HEK293 (cell line): Measurements from ENCODE around the gene DCANP1.

Experiments
- CTCF ChIA-PET: fragments of 350-600 bp; formaldehyde crosslinking; extraction: SDS; loops from one replicate; lab custom pipeline; 2021; ENCODE audit warnings: antibody characterized with exemption; lab: Yijun Ruan, JAX
- POLR2A ChIA-PET: fragments of 300-600 bp; formaldehyde crosslinking; extraction: SDS; loops from one replicate; lab custom pipeline; 2020; ENCODE audit warnings: antibody characterized with exemption, inconsistent platforms; lab: Yijun Ruan, JAX
- H3K27ac ChIP-seq: fragments of 200-500 bp; sonication (Bioruptor generic); 2 replicates; pipeline ENCODE4 v1.5.1; 2014; ENCODE audit warnings: low read depth, low read length, control low read depth, inconsistent platforms; ENCODE audit errors: extremely low read depth
- H3K36me3 ChIP-seq, 2 experiments: fragments of 200-500 bp in 1 of 2; sonication (Bioruptor generic) in 1 of 2; 1 replicate in 1 of 2; 2 replicates in 1 of 2; pipeline ENCODE4 v1.5.1; 2014 to 2017; ENCODE audit warnings: inconsistent platforms in 2 of 2, low read length in 2 of 2; ENCODE audit not compliant: control insufficient read depth in 2 of 2, insufficient read depth in 1 of 2
- H3K4me1 ChIP-seq: fragments of 200-500 bp; sonication (Bioruptor generic); 2 replicates; pipeline ENCODE4 v1.5.1; 2014; ENCODE audit warnings: mild to moderate bottlenecking, low read length, inconsistent platforms; ENCODE audit not compliant: control insufficient read depth, insufficient read depth
- H3K4me3 ChIP-seq: 2 replicates; pipeline ENCODE4 v1.5.1; 2011; ENCODE audit warnings: low read depth, mild to moderate bottlenecking, control low read depth, low read length, moderate library complexity
- H3K9me3 ChIP-seq: fragments of 200-500 bp; sonication (Bioruptor generic); 2 replicates; pipeline ENCODE4 v1.5.1; 2014; ENCODE audit warnings: low read depth, low read length, inconsistent platforms; ENCODE audit not compliant: control insufficient read depth, insufficient read depth
- EGR2 ChIP-seq: fragments of 450-650 bp; formaldehyde crosslinking; IDR thresholded peaks from 2 replicates; pipeline ENCODE4 v1.5.1; 2016; ENCODE audit warnings: low read depth, missing biosample characterization, missing genetic modification characterization
- GLIS1 ChIP-seq: fragments of 450-650 bp; formaldehyde crosslinking; IDR thresholded peaks from 2 replicates; pipeline ENCODE4 v1.5.1; 2016; ENCODE audit warnings: missing biosample characterization, missing genetic modification characterization
- GLIS2 ChIP-seq: fragments of 450-650 bp; formaldehyde crosslinking; IDR thresholded peaks from 2 replicates; pipeline ENCODE4 v1.5.1; 2016; ENCODE audit warnings: missing biosample characterization, missing genetic modification characterization
- HOXD13 ChIP-seq: sonication (generic); formaldehyde crosslinking; IDR thresholded peaks from 2 replicates; pipeline ENCODE4 v1.8.0; 2022; ENCODE audit warnings: missing genetic modification reagents, borderline replicate concordance
- KLF16 ChIP-seq: fragments of 450-650 bp; formaldehyde crosslinking; IDR thresholded peaks from 2 replicates; pipeline ENCODE4 v1.5.1; 2017; ENCODE audit warnings: missing biosample characterization, missing genetic modification characterization
- KLF8 ChIP-seq: fragments of 450-650 bp; formaldehyde crosslinking; IDR thresholded peaks from 2 replicates; pipeline ENCODE4 v1.5.1; 2016; ENCODE audit warnings: missing biosample characterization, missing genetic modification characterization
- SCRT1 ChIP-seq: fragments of 450-650 bp; formaldehyde crosslinking; IDR thresholded peaks from 2 replicates; pipeline ENCODE4 v1.5.1; 2016; ENCODE audit warnings: missing biosample characterization, missing genetic modification characterization, borderline replicate concordance
- SCRT2 ChIP-seq: fragments of 450-650 bp; formaldehyde crosslinking; IDR thresholded peaks from 2 replicates; pipeline ENCODE4 v1.5.1; 2016; ENCODE audit warnings: missing biosample characterization, missing genetic modification characterization
- WT1 ChIP-seq: fragments of 450-650 bp; formaldehyde crosslinking; IDR thresholded peaks from 2 replicates; pipeline ENCODE4 v1.5.1; 2016; ENCODE audit warnings: missing biosample characterization, missing genetic modification characterization
- ZBTB20 ChIP-seq: fragments of 450-650 bp; formaldehyde crosslinking; IDR thresholded peaks from 2 replicates; pipeline ENCODE4 v1.5.1; 2016; ENCODE audit warnings: missing biosample characterization, missing genetic modification characterization
- ZEB2 ChIP-seq: fragments of 450-650 bp; formaldehyde crosslinking; IDR thresholded peaks from 2 replicates; pipeline ENCODE4 v1.5.1; 2016; ENCODE audit warnings: missing biosample characterization, missing genetic modification characterization
- ZFHX2 ChIP-seq: fragments of 450-650 bp; formaldehyde crosslinking; conservative IDR thresholded peaks from 2 replicates; pipeline ENCODE4 v1.5.1; 2016; ENCODE audit warnings: missing biosample characterization, missing genetic modification characterization
- ZFP37 ChIP-seq: fragments of 450-650 bp; formaldehyde crosslinking; IDR thresholded peaks from 2 replicates; pipeline ENCODE4 v1.5.1; 2016; ENCODE audit warnings: missing biosample characterization, missing genetic modification characterization
- ZFP69B ChIP-seq: fragments of 450-650 bp; formaldehyde crosslinking; IDR thresholded peaks from 2 replicates; pipeline ENCODE4 v1.5.1; 2016; ENCODE audit warnings: missing biosample characterization, missing genetic modification characterization
- ZIC2 ChIP-seq: fragments of 450-650 bp; formaldehyde crosslinking; IDR thresholded peaks from 2 replicates; pipeline ENCODE4 v1.5.1; 2016; ENCODE audit warnings: missing biosample characterization, missing genetic modification characterization
- ZNF335 ChIP-seq: fragments of 450-650 bp; formaldehyde crosslinking; conservative IDR thresholded peaks from 2 replicates; pipeline ENCODE4 v1.5.1; 2016; ENCODE audit warnings: missing biosample characterization, missing genetic modification characterization
- ZNF341 ChIP-seq: fragments of 450-650 bp; formaldehyde crosslinking; IDR thresholded peaks from 2 replicates; pipeline ENCODE4; 2016; ENCODE audit warnings: low read depth, missing biosample characterization, missing genetic modification characterization
- ZNF423 ChIP-seq: fragments of 450-650 bp; formaldehyde crosslinking; IDR thresholded peaks from 2 replicates; pipeline ENCODE4 v1.5.1; 2016; ENCODE audit warnings: missing biosample characterization, missing genetic modification characterization
- ZNF621 ChIP-seq: fragments of 450-650 bp; formaldehyde crosslinking; IDR thresholded peaks from 2 replicates; pipeline ENCODE4 v1.5.1; 2017; ENCODE audit warnings: missing biosample characterization, missing genetic modification characterization
- ZSCAN30 ChIP-seq: fragments of 450-650 bp; IDR thresholded peaks from 2 replicates; pipeline ENCODE4 v1.5.1; 2018; ENCODE audit warnings: missing biosample characterization, mild to moderate bottlenecking, missing genetic modification characterization, moderate library complexity
- TF ChIP-seq, protein P1 (sequence below): fragments of 450-650 bp; formaldehyde crosslinking; IDR thresholded peaks from 2 replicates; pipeline ENCODE4 v1.5.1; 2016; ENCODE audit warnings: missing biosample characterization, missing genetic modification characterization
- TF ChIP-seq, protein P2 (sequence below): fragments of 450-650 bp; formaldehyde crosslinking; IDR thresholded peaks from 2 replicates; pipeline ENCODE4 v1.5.1; 2016; ENCODE audit warnings: missing biosample characterization, missing genetic modification characterization
- TF ChIP-seq, protein P3 (sequence below): fragments of 450-650 bp; formaldehyde crosslinking; IDR thresholded peaks from 2 replicates; pipeline ENCODE4 v1.5.1; 2017; ENCODE audit warnings: missing biosample characterization, missing genetic modification characterization
- TF ChIP-seq, protein P4 (sequence below): fragments of 450-650 bp; formaldehyde crosslinking; IDR thresholded peaks from 2 replicates; pipeline ENCODE4 v1.5.1; 2017; ENCODE audit warnings: missing biosample characterization, missing genetic modification characterization
- TF ChIP-seq, protein P5 (sequence below): fragments of 450-650 bp; formaldehyde crosslinking; optimal IDR thresholded peaks from 2 replicates; pipeline ENCODE3; 2016; ENCODE audit warnings: missing biosample characterization, mild to moderate bottlenecking, missing genetic modification characterization
- TF ChIP-seq, protein P6 (sequence below): fragments of 450-650 bp; formaldehyde crosslinking; conservative IDR thresholded peaks from 2 replicates; pipeline ENCODE4 v1.5.1; 2016; ENCODE audit warnings: low read depth, missing biosample characterization, missing genetic modification characterization

Gene DCANP1

DNA sequence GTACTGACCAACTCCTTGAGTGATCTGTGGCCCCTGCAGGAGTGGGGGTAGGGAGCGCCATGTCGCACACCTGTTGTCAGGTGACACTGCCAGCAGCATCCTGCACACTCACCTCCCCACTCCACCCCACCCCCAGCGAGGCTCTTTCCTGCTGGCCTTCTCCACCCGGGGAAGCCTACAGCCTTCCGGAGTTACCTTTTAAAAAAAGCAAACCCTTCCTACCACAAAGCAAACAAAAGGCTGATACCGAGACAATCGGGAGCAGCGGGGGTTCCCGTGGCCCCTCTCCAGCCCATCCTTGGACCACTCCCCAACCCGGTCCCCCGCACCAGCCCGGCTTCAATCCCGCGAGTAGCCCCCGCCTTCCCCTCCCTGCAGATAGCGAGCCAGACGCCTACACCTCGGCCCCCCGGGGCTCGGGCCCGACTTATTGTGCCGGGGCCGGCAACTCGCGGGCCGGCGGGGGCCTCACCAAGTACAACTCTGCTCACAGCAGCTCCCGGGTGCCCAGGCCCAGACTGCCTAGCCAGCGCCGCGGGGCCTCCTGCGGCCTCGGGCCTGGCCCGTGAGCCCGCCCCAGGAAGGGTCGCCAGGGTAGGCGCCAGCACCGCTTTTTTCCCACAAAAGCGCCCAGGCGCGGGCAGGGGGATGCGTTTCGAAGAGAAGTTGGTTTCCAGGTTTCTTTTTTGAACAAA, 48.8 kb downstream of the DCANP1 start:
- ChIA-PET POLR2A (no interaction called here), CTCF (interaction anchor here (1.1 to 1.3 kb wide), 2 partner anchors 28 to 59 kb away, joined by 4 to 5 read pairs; no protein-coding TSS in a partner anchor)
- H3K36me3 ChIP-seq, result peaks cover 0 to 7% of the 10 kb centered on the region in 2 experiments; a peak in 1 of 3 replicates
- peak overlapping the region; percentile 95 for H3K27ac ChIP-seq
- no peaks in the 10 kb centered on the region for H3K9me3 ChIP-seq
- peaks cover 25% of the 10 kb centered on the region for H3K4me1 ChIP-seq
- H3K4me3 ChIP-seq, result peak overlapping the region; percentile 87
- TF ChIP-seq SCRT2 (tag by site-specific recombination), result peak; percentile 96
- TF ChIP-seq, protein P1, sequence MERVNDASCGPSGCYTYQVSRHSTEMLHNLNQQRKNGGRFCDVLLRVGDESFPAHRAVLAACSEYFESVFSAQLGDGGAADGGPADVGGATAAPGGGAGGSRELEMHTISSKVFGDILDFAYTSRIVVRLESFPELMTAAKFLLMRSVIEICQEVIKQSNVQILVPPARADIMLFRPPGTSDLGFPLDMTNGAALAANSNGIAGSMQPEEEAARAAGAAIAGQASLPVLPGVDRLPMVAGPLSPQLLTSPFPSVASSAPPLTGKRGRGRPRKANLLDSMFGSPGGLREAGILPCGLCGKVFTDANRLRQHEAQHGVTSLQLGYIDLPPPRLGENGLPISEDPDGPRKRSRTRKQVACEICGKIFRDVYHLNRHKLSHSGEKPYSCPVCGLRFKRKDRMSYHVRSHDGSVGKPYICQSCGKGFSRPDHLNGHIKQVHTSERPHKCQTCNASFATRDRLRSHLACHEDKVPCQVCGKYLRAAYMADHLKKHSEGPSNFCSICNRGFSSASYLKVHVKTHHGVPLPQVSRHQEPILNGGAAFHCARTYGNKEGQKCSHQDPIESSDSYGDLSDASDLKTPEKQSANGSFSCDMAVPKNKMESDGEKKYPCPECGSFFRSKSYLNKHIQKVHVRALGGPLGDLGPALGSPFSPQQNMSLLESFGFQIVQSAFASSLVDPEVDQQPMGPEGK (tag by site-specific recombination), result peak; percentile 76
- TF ChIP-seq, protein P2, sequence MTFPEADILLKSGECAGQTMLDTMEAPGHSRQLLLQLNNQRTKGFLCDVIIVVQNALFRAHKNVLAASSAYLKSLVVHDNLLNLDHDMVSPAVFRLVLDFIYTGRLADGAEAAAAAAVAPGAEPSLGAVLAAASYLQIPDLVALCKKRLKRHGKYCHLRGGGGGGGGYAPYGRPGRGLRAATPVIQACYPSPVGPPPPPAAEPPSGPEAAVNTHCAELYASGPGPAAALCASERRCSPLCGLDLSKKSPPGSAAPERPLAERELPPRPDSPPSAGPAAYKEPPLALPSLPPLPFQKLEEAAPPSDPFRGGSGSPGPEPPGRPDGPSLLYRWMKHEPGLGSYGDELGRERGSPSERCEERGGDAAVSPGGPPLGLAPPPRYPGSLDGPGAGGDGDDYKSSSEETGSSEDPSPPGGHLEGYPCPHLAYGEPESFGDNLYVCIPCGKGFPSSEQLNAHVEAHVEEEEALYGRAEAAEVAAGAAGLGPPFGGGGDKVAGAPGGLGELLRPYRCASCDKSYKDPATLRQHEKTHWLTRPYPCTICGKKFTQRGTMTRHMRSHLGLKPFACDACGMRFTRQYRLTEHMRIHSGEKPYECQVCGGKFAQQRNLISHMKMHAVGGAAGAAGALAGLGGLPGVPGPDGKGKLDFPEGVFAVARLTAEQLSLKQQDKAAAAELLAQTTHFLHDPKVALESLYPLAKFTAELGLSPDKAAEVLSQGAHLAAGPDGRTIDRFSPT (tag by site-specific recombination), result no peak
- peak; percentile 88 for TF ChIP-seq EGR2 (tag by site-specific recombination)
- TF ChIP-seq ZNF335, result peak; percentile 86
- TF ChIP-seq, protein P3, sequence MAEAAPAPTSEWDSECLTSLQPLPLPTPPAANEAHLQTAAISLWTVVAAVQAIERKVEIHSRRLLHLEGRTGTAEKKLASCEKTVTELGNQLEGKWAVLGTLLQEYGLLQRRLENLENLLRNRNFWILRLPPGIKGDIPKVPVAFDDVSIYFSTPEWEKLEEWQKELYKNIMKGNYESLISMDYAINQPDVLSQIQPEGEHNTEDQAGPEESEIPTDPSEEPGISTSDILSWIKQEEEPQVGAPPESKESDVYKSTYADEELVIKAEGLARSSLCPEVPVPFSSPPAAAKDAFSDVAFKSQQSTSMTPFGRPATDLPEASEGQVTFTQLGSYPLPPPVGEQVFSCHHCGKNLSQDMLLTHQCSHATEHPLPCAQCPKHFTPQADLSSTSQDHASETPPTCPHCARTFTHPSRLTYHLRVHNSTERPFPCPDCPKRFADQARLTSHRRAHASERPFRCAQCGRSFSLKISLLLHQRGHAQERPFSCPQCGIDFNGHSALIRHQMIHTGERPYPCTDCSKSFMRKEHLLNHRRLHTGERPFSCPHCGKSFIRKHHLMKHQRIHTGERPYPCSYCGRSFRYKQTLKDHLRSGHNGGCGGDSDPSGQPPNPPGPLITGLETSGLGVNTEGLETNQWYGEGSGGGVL (tag by site-specific recombination), result peak; percentile 9; the same call in 1 of the 2 replicates
- TF ChIP-seq ZEB2 (tag by site-specific recombination), result peak; percentile 64
- TF ChIP-seq SCRT1, result peak; percentile 85
- peak; percentile 84 for TF ChIP-seq ZFHX2 (tag by site-specific recombination)
- TF ChIP-seq, protein P4, sequence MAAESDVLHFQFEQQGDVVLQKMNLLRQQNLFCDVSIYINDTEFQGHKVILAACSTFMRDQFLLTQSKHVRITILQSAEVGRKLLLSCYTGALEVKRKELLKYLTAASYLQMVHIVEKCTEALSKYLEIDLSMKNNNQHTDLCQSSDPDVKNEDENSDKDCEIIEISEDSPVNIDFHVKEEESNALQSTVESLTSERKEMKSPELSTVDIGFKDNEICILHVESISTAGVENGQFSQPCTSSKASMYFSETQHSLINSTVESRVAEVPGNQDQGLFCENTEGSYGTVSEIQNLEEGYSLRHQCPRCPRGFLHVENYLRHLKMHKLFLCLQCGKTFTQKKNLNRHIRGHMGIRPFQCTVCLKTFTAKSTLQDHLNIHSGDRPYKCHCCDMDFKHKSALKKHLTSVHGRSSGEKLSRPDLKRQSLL (tag by site-specific recombination), result no peak
- no peak for TF ChIP-seq ZFP69B (tag by site-specific recombination)
- no peak for TF ChIP-seq HOXD13 (CRISPR knock-in tag)
- no peak for TF ChIP-seq WT1
- TF ChIP-seq GLIS2 (tag by site-specific recombination), result peak; percentile 84
- TF ChIP-seq, protein P5, sequence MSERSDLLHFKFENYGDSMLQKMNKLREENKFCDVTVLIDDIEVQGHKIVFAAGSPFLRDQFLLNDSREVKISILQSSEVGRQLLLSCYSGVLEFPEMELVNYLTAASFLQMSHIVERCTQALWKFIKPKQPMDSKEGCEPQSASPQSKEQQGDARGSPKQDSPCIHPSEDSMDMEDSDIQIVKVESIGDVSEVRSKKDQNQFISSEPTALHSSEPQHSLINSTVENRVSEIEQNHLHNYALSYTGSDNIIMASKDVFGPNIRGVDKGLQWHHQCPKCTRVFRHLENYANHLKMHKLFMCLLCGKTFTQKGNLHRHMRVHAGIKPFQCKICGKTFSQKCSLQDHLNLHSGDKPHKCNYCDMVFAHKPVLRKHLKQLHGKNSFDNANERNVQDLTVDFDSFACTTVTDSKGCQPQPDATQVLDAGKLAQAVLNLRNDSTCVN (tag by site-specific recombination), result peak; percentile 81
- TF ChIP-seq KLF16 (tag by site-specific recombination), result no peak
- TF ChIP-seq ZNF621 (tag by site-specific recombination), result no peak
- TF ChIP-seq GLIS1 (tag by site-specific recombination), result peak; percentile 91
- TF ChIP-seq ZSCAN30 (tag by site-specific recombination), result 0 out of 2 replicates have a peak, but pooled peaks have one; percentile 32
- peak; percentile 89 for TF ChIP-seq ZIC2 (tag by site-specific recombination)
- TF ChIP-seq, protein P6, sequence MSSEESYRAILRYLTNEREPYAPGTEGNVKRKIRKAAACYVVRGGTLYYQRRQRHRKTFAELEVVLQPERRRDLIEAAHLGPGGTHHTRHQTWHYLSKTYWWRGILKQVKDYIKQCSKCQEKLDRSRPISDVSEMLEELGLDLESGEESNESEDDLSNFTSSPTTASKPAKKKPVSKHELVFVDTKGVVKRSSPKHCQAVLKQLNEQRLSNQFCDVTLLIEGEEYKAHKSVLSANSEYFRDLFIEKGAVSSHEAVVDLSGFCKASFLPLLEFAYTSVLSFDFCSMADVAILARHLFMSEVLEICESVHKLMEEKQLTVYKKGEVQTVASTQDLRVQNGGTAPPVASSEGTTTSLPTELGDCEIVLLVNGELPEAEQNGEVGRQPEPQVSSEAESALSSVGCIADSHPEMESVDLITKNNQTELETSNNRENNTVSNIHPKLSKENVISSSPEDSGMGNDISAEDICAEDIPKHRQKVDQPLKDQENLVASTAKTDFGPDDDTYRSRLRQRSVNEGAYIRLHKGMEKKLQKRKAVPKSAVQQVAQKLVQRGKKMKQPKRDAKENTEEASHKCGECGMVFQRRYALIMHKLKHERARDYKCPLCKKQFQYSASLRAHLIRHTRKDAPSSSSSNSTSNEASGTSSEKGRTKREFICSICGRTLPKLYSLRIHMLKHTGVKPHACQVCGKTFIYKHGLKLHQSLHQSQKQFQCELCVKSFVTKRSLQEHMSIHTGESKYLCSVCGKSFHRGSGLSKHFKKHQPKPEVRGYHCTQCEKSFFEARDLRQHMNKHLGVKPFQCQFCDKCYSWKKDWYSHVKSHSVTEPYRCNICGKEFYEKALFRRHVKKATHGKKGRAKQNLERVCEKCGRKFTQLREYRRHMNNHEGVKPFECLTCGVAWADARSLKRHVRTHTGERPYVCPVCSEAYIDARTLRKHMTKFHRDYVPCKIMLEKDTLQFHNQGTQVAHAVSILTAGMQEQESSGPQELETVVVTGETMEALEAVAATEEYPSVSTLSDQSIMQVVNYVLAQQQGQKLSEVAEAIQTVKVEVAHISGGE (tag by site-specific recombination), result 0 out of 2 replicates have a peak, but pooled peaks have one; percentile 34
- TF ChIP-seq ZFP37 (tag by site-specific recombination), result 0 out of 2 replicates have a peak, but pooled peaks have one; percentile 42
- TF ChIP-seq ZNF341, result peak; percentile 53
- peak; percentile 19; the same call in 1 of the 2 replicates for TF ChIP-seq KLF8
- peak; percentile 88 for TF ChIP-seq ZBTB20
- 0 out of 2 replicates have a peak, but pooled peaks have one; percentile 17 for TF ChIP-seq ZNF423 (tag by site-specific recombination)
